ENCODE data around the gene POU3F2. TPM values are rescaled to one million over a fixed set of nuclear protein-coding genes. Genes with fewer than 3 reads are reported as not detected.

The POU3F2 gene
- 0.06 TPM in 1 of 5 replicates, not detected in the others for total RNA-seq (2022; extraction: Qiagen RNA extraction; ENCODE audit: low read depth)

DNA sequence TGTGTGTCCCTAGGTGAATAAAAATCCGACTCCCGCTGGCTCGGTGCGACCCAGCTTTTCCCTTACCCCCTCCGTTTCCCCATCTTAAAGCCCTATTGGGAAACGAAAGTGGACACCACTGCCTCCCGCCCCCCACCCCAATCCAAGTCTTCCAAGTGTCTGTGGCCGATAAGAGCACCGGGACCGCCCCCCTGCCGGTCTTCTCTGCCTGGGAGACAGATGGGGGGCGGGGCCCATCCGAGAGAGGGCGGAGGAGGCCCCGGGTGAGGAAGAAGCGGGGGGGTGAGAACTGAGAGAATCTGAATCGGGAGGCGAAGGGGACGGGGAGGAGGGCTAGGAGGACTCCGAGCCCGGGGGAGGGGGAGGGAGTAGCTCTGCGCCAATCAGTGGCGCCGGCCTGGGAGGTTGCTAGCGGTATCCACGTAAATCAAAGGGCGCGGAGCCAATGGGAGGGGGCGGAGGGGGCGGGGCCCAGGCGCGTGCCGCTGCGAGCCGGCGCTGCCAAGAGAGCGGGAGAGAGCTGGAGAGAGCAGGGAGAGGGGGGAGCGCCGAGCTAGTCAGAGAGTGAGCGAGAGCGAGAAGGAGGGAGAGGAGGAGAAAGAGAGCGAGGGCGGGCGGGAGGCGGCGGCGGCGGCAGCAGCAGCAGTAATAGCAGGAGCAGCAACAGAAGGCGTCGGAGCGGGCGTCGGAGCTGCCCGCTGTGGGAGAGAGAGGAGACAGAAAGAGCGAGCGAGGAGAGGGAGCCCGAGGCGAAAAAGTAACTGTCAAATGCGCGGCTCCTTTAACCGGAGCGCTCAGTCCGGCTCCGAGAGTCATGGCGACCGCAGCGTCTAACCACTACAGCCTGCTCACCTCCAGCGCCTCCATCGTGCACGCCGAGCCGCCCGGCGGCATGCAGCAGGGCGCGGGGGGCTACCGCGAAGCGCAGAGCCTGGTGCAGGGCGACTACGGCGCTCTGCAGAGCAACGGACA, at the start of gene POU3F2:
TSS of gene POU3F2 (plus strand) at position 515 of the 972 bp plus-strand sequence. CDS start at position 815, 300 bp downstream.

Other genes with a start within 250 kb of the POU3F2 start
- 5.2 to 8.3 TPM (median 6.4 TPM) in 5 replicates for gene FBXL4, start 113.4 kb downstream of the POU3F2 start, total RNA-seq (2022; extraction: Qiagen RNA extraction; ENCODE audit: low read depth)

Measured in A549 treated with ZK216348 at 1 μM for 4 hours (cell line).